Raji (cell line): Measurements from ENCODE around the gene TOPAZ1.

Source experiments
- POLR2A ChIP-seq: IDR thresholded peaks from 2 replicates; pipeline ENCODE4 v1.6.1; 2011; ENCODE audit warnings: low read depth, low read length, control low read depth; ENCODE audit not compliant: insufficient read depth

Gene TOPAZ1

DNA sequence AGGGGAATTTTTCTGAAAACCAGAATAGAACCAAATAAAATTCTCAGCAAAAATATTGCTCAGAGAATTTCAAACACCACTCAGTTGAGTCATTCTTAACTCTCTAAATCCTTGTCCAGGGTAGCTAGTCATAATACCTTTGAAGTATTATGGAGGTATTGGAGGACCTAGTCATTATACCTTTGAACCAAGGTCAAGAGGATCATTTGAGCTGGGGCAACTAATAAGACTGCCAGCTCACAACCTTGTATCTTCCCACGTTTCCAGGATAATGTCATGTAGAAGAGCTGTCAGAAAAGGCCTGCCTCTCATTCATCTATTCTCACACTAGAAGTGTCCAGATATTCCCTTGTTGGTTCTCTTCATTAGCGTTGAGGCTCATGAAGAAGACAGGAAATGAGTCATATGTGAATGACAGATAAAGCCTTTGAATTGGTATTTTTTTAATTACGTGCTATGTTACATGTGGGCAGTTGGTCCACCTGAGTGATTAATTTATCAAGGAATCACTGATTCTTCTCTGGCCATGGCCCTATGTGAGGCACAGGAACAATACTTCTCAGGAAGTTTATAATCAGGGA, 48.3 kb downstream of the TOPAZ1 start:
- TF ChIP-seq POLR2A = no peak

DNA sequence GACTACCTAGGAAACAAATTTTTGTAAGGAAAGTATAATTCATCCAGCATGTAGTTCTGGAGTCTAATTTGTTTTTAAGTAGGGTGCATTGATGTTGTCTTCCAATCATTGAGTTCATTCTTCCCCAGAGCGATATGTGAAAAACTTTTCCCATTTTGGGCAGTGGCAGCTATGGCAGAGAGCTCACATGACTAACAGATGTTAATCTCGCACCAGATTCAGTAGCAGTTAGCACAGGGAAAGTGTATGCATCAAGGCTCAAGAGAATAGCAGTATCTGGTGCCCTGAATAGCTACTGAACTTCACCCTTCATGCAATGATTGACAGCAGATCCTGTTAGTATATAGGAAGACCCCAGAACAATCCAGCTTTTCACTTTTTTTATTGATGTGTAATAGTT, 50.6 kb downstream of the TOPAZ1 start:
- TF ChIP-seq POLR2A = no peak

DNA sequence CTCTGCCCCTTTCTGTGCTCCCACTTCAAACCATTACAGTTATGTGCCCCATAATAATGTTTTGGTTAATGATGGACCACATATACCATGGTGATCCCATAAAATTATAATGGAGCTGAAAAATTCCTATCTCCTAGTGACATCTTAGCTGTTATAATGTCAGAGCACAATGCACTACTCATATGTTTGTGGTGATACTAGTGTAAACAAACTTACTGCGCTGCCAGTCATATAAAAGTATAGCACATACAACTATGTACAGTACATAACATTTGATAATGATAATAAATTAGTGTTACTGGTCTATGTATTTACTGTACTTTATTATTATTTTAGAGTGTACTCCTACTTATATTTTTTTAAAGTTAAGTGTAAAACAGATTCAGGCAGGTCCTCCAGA, 51.3 kb downstream of the TOPAZ1 start:
- no peak for TF ChIP-seq POLR2A

DNA sequence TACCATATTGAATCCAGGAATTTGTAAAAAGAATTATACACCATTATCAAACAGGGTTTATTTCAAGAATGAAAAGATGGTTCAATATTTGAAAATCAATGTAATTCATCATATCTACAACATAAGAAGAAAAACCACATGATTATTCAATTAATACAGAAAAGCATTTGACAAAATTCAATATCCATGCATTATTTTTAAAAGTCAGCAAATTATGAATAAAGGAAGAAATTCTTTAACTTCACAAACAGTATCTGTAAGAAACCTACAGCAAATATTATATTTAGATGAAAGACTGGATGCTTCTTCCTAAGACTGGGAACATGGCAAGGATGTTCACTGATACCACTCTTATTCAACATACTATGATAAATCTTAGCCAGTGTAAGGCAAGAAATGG, 55.6 kb downstream of the TOPAZ1 start:
- TF ChIP-seq POLR2A = no peak

DNA sequence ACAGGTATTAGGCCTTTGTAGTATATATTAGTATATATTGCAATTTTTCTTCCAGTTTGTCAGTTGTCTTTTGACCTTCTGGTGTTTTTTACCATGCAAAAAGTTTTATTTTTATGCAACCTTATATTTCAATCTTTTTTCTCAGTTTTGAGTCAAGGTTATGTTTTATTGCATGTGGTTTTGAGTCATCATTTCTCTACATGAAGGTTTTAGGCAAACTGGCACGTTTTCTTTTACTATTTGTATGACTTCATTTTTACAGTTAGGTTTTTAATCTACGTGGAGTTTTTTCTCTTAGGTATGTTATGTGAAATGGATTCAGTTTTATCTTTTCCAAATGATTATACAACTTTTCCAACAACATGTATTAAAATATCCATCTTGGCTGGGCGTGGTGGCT, 60.1 kb downstream of the TOPAZ1 start:
- TF ChIP-seq POLR2A = no peak

DNA sequence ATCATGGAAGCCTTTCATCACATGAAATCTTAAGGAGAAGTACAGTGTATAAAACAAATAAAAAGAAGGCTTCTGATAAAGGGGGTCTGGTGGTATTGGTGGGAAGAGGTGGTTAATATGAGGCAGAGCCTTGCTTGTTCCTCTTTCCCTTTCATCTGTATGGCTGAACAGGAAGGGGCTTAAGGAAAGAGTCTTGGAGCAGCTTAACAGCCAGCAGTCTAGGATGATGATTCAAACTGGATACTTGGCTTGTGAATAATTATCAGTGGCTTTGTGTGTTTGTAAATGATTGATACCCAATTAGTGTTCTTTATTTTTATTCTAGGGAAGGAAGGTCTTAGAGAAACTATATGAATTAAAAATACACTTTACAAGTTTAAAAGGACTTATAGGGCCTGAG, 67.8 kb downstream of the TOPAZ1 start:
- TF ChIP-seq POLR2A = no peak

DNA sequence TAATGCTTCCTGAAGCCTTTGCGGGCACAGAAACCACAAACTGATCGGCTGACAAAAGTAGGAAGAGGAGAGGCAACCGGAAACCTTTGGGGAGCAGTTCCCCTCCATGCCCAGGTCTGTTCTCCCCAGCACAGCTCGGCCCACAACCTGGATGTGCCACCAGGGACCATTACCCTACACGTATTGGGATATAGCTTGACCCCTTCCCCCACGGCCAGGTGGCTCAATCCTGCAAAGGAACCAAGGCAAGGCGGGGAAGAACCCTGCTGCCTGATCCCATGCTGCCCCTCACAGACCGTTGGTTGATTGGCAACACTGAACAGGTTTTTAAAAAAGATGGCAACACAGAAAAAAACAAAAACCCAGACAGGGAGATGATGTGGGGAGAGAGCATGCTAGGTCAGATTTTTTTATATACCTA, 77.2 kb downstream of the TOPAZ1 start:
- no peak for TF ChIP-seq POLR2A

DNA sequence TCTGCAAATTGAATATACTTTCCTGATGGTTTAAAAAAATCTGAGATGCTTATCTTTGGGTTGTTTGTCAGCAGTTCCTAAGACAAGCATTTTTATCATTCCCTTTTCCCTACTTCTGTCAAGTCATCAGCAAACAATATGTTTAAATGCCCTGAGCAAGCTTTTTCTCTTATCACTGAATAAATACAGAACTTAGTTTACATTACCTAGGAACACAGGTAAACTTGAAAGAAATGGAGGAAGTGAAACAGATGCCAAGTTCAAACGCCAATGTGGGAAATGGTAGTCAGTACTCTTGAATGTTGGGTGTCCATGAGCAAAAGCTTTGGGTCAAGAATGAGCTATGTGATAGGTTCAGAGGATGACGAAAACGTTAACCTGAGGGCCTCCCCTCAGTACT, 79.6 kb downstream of the TOPAZ1 start:
- TF ChIP-seq POLR2A = no peak

DNA sequence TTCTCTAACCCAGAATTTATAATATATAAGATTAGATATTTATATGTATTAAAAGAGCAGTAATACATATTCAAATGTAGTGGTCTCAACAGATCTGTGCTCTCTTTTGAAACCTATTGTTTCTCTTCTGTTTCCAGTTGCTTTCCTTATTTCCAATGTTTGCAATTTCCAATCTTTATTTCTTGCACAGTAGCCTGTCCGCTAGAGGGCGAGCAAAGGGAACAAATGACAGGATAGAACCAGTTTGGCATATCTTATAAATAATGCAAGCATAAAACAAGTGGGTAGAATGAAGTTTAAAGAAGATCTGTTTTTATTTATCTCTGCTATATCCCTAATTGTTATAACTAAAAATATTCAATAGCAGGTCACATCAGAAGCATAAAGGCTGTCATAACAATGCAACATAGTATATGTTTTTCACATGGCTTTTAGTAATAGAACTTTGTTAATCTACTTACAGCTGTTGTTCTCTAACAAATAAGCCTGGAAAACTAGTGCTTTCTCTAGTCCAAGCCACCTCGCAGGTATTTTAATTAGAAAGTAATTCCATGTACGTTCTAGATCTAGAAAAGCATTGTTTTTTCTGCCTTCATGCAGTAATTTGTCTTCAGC, 81.8 kb downstream of the TOPAZ1 start:
- TF ChIP-seq POLR2A = no peak

DNA sequence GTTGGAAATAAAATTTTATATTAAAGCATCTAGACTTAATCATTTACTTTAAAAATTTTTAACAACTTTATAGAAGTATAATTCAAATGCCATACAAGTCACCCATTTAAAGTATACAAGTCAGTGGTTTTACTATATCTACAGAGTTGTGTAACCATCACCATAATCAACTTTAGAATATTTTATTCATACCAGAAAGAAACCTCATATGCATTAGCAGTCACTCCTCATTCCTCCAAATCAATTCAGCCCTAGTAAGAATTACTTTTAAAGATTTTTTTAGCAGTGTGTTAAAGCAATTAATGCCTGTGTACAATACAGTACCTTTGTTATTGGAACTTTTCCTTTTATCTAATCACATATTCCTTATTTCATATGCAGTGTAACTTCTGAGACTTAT, 82.9 kb downstream of the TOPAZ1 start:
- no peak for TF ChIP-seq POLR2A

DNA sequence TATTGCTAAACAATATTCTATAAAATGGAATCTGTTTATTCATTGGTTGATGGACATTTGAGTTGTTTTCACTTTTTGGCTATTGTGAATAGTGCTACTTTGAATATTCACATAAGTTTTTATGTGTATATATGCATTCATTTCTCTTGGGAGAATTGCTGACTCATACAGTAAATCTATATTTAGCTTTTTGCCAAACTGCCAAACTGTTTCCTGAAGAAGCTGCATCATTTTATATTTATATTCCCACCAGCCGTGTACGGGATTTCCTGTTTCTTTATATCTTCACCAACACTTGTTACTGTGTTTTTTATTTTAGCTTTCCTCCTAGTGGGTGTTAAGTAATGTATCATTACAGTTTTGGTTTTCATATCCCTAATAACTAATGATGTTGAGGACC, 84.3 kb downstream of the TOPAZ1 start:
- TF ChIP-seq POLR2A = no peak

DNA sequence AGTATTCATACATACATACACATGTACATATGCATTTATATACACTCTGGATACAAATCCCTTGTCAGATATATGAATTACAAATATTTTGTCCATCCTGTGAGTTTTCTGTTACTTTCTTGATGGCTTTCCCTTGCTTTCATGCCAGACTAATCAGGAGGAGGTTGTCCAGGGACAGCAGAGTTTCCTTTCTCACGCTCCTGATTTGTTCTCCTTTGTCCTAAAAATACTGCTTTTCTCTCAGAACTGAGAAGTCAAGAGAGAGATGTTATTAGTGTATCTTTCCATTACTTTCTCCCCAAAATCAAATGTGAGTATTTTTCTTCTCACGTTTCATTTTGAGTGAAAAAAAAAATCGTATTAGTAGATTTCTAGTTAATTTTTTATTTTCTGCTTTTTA, 84.8 kb downstream of the TOPAZ1 start:
- no peak for TF ChIP-seq POLR2A

DNA sequence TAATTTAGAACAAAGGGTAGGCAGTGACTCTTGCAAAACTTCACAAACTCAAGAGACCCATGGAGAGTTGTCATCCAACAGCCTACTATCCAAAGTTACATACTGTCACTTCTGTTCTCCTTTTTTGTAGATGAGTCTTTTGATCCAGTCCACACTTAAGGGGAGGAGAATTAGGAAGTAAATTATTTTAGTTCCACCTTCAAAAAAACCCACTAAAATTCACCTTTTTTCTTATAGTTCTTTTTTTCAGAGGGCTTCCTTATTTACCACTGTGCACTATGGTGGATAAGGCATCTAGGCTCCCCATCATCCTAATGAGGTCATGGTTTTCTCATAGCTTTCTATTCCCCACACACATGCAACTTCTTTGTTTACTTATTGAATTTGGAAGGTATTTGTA, 88.3 kb downstream of the TOPAZ1 start:
- TF ChIP-seq POLR2A = no peak

DNA sequence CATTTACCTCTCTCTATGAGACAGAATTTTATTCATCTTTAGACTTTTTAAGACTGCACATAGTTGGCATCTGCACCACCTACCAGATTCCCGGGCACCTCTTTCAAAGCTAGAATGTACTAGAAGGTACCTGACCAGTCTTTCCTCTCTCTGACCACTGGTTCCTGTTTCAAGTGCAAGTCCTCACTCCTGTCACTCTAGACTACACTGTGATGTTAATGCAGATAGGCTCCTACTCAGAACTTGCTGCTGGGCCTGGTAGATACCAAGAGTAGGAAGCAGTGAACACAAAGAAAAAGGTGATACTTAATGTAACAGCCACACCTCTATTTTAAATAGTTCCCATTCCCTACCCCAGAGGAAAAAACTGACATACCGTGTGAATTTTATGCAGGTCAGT, 88.8 kb downstream of the TOPAZ1 start:
- TF ChIP-seq POLR2A = no peak

DNA sequence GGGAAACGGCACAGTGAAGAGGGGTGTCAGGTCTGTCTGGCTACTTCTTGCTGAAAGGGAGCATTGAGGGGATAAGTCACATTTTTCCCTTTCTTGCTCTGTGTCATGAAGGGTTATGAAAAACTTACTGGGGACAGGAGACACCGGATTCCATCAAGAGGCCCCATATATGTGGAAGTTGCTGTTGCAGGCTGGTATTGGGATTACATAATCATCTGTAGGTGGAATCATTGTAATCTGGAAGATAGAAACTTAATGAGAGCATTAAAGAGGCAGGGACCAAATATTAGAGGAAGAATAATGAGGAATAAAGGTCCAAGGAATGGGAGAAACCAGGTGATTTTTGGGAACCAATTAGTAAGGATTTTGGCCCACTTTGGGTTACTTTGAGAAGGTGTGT, 92.6 kb downstream of the TOPAZ1 start:
- TF ChIP-seq POLR2A = no peak

DNA sequence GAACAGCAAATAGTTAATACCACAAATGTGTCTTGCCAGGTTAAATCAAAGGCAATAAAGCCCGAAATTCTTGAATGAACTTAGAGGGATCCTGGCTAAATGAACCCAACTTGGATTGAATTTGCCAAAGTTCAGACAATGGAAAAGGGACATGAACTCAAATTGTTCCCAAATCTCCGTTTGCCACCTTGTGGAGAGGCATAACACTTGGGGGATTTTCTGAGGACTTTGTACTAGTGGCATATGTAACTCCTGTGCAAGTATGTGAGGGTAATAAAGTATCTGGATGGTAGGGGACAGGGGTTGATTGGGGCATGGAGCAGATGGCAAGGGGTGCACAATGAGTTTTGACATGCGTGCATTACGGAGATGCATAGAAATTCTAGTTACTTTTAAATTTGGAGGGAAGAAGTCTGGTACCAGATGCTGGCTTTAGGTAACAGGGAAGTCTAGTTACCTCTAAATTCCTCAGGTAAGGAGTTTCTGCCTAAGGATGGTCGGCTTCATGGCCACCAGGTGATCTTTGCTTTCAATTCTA, 95.6 kb downstream of the TOPAZ1 start:
- no peak for TF ChIP-seq POLR2A
